HL-60/S4 treated with phorbol 12-myristate 13-acetate at 8.2 ng/mL for 4 days and 3 days (cell line): ENCODE data around the gene PLEKHH3.
"Not testable (repeated sequence)": the region's sequence is repeated elsewhere in the genome, so short reads cannot be mapped to it uniquely, and the experiment has no call there.

Experiments
- in situ Hi-C: fragments of 300-500 bp; cut with MboI; formaldehyde crosslinking; loops from 2 replicates; pipeline ENCODE4 v1.15.0; 2022; ENCODE audit warnings: low sequenced_read_pairs

Gene PLEKHH3

DNA sequence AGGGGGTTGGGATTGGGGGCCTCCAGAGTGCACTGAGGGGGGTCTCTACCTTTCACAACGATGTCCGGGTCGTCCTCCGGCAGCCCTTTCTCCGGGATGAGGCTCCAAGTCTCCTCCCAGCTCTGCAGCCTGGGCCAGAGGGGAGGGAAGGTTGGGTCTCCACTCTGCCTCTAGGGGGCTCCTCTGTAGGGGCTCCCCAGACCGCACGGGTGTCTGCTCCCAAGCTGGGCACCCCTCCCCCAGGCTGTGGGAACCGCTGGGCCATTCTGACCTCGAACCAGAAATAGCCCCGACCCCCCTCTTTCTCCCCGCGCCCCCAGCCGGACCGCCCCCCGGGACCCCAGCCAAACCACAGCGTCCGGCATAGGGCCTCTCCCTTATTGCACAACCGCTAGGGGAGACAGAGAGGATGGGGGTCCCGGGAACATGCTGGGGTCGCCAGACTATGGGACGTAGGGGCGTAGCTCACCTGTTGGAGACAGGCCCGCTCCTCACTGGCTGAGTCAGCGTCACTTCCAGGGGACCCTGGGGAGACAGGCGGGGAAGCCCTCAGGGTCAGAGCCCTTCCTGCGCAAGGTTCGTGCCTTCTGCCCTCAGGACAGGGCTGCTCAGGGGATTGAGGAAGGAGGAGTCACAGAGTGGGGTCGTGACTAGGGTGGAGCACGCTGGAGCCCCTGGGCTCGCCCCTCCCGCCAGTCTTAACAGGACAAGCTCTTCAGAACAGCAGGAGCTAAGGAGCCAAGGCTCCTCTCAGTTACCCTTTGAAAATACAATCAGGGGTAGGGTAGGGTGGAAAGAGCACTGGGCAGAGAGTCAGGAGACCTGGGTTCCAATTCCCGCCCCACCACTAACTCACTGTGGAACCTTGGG, 2.7 kb downstream of the PLEKHH3 start:
- in situ Hi-C loops = no loop called here

DNA sequence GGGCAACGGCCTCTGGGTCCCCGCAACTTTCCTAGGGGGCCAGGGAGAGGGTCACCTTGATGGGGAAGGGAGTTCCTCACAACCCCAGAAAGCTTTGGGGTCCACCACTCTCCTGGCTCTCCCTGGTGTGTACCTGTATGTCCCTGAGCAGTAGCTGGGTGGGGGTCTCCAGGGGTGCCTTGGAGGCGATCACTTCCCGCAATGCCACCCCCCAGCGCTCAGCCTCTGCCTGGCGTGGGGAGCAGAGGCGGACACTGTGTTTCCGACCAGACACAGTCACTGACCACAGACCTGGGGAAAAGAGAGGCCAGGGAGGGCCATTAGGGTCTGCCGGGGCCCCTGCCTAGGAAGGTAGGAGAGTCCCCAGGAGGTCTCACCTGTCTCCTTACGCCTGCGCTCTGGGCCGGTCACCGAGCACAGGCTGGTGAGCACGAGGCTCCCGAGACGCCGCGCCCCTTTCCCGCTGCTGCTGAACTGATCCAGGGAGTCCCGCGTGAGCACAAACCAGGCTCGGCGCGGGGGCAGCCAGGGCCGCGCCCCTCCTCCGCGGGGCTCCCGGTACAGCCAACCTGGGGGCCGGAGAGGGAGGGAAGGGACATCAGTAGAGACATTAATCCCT, 3.4 kb downstream of the PLEKHH3 start:
- in situ Hi-C loops = no loop called here

DNA sequence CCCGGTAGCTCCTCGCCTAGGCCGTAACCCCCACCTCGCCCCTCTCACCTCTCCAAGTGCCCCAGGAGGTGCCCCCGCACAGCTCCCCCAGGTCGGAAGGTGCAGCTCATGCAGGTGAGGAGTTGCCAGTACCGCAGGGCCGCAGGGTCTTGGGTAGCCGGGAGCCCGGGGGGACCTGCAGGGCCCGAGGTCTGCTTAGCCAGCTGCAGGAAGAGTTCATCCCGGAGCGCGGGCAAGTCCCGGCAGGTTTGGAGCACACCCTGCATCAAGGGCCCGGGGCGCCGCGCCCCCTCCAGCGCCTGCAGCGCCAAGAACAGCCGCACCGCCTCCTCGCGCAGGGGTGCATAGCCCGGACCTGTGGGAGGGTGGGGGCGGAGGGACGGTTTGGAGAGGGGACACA, 4.8 kb downstream of the PLEKHH3 start:
- in situ Hi-C loops = no loop called here

DNA sequence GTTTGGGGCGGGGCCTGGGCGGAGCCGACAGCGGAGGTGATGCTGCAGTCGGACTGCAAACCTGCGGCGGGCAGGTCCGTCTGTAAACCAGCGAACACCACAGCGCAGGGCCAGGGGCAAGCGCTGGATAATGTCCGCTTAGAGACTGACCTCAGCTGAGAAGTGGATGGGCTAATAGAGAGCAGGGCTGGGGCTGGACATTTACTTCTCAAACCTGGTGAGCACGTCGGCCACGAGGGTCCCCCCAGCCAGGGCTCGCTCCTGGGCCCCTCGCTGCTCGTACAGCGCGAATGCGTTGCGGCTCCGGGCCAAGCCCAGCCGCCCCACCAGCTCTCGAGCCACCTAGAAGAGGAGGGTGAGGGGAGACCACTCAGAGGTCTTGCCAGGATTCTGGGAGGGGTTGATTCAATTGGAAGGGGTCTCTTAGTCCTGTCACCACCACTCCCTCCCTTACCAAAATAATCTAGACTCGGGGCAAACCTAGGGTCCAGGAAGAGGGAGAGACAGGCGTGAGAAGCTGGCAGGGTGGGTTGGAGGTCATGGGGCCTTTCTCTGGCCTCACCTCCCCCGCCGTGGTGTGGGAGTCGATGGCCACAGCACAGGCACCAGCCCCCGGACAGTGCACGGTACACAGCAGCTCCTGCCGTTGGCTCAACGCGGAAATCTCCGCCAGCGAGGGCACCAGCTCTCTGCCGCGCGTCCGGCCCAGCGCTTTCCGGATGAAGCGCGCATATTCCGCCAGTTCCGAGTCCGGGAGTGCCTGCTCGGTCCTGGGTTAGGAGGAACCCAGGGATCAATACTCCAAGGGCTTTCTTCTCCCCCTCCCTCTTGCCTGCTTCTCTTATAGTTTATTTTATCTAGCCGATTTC, 5.8 kb downstream of the PLEKHH3 start:
- in situ Hi-C loops = no loop called here

DNA sequence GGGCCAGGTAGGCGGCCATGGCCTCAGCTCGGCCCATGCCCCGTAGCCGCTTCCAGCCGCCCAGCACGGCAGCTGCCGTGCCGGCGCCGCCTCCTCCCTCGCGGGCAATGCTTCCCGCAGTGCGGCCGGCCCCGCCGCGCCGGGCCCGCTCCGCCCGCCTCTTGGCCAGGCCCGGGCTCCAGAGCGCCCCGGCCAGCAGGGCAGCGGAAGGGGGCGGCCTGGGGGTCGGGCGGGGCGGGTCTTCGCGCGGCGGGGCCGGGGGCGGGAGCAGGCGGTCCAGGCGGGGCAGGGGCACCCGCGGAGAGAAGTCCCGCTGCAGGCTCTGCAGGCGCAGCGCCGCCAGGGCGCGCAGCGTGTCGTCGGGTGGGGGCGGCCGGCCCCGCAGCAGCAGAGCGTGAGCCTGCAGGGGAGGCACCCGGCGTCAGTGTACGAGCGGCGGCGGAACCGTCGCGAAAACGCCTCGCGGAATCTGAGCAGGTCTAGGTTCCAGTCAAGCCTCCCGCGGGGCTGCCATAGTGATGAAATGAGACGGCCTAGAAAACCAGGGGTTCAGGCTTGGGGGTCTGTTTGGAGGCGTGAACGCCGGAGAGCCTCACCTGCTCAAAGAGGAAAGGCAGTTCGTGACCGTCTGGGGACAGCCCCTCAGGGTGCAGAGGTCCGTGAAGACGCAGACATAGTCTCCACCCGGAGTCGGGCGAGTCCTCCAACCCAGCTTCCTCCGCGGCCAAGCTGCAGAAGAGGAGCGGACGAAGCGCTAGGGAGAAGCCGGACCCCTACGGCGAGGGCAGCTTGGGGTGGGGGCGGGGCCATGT, 6.6 kb downstream of the PLEKHH3 start:
- in situ Hi-C loops = no loop called here

DNA sequence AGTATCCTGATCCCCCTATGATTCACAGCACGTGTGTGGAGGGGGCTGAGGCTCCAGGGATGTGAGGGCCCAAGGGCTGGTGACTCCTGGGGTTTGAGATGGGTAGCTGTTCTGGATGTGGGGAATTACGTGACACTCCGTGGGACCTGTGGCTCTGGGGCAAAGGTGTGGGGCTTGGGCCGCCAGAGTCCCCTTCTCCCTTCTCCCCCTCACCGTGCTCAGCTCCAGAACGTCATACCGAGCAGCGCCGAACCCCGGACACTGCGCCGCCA, 7.2 kb downstream of the PLEKHH3 start:
- in situ Hi-C loops = no loop called here

DNA sequence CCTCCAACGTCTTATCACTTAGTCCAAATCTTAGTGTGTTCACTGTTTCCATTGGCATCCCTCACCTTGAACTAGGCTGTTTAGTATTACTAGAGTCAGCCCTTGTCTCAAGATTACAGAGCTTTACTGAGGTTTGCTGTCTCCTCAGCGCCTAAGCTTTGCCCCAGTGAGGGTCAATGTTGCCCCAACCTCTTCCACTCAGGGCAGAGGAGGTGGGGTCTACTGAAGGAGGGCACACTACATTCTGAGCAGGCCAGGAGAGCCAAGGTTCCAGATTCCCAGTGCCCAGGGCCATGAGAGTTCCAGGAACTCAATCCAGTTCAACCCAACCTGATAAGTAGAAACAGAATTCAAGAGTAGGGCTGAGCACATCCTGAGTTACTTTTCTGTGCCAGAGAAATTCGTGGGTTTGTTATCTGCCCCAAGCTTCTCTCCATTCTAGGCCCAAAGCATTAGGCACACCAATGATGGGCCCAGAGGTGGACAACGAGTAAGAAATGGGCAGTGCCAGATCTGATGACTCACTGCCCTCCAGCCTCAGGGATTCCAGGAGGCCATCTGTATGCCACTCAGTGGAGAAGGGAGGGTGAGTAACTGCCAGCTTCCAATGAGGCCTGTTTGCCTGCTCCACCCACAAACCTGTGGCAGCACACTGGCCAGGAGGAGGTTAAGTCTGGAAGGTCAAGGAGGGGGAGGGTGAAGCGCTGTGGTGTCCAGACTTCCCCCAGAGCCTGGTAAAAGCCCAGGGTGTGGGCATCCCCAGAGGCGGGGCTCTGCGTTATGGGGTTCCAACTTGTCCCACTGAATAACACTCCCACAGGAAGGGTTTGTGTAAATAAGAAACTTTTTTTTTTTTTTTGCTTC, 9.5 kb downstream of the PLEKHH3 start:
- in situ Hi-C loops = no loop called here

DNA sequence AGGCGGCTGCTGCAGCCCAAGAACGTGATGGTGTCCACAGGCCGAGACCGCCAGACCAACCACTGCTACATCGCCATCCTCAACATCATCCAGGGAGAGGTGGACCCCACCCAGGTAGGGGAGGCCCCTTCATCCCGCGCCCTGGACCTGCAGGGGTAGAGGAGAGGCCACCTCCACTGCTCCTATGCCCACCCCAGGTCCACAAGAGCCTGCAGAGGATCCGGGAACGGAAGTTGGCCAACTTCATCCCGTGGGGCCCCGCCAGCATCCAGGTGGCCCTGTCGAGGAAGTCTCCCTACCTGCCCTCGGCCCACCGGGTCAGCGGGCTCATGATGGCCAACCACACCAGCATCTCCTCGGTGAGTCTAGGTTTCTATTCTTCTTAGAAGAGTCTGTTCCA, 10.7 kb downstream of the PLEKHH3 start:
- in situ Hi-C loops = not testable (repeated sequence)

DNA sequence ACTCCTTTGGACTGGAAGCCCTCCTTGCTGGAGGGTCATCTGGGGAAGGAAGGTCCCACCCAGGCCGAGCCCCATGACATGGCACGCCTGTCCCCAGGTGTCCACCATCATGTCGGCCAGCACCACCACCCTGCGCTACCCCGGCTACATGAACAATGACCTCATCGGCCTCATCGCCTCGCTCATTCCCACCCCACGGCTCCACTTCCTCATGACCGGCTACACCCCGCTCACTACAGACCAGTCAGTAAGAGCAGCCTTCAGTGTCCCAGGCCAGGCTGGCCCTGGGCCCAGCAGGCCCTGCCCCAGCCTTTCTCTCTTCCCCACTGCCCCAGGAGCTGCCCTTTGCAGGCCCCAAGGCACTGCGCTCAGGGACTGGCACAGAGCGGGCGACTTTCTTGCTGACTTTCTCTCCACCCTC, 11.2 kb downstream of the PLEKHH3 start:
- in situ Hi-C loops = no loop called here

DNA sequence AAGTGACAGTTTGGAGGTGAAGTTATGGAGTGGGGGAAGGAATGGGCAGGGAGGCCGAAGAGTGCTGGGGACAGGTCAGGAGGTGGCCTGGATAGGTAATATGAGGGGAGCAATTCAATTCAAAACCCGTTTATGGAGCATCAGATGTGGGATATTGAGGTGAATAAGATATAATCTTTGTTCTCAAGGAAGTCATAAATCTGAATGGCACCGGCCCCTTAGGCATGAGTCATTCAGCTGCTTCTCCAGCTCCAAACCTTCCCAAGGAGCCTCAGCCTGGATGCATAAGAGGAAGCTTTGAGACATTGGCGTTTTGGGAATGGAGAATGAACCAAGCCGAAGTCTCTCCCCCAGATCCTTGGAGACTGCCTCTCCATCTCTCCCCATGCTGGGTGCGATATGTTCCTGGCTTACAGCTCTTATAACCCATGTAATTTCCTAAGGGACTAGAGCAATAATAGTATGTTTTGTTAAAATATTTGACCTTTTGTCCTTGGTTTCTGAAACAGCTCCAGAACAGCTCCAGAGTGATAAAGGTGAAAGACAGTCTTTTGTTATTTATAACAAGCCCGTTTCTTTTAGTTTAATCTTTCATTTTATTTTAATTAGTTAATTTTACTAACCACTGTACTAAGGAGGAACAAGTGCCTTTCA, 16.0 kb downstream of the PLEKHH3 start:
- in situ Hi-C loops = no loop called here

DNA sequence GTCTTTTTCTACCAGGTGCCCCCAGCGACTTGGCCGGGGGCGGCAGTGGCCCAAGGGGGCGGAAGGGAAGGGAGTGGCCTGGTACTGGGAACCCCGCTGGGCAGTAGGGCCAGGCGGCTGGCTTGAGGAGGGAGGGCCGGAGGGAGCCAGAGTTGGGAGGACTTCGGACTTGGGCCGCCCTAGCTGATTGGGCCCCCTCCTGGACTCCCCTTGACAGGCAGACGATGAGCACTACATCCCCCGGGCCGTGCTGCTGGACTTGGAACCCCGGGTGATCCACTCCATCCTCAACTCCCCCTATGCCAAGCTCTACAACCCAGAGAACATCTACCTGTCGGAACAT, 16.9 kb downstream of the PLEKHH3 start:
- in situ Hi-C loops = not testable (repeated sequence)

DNA sequence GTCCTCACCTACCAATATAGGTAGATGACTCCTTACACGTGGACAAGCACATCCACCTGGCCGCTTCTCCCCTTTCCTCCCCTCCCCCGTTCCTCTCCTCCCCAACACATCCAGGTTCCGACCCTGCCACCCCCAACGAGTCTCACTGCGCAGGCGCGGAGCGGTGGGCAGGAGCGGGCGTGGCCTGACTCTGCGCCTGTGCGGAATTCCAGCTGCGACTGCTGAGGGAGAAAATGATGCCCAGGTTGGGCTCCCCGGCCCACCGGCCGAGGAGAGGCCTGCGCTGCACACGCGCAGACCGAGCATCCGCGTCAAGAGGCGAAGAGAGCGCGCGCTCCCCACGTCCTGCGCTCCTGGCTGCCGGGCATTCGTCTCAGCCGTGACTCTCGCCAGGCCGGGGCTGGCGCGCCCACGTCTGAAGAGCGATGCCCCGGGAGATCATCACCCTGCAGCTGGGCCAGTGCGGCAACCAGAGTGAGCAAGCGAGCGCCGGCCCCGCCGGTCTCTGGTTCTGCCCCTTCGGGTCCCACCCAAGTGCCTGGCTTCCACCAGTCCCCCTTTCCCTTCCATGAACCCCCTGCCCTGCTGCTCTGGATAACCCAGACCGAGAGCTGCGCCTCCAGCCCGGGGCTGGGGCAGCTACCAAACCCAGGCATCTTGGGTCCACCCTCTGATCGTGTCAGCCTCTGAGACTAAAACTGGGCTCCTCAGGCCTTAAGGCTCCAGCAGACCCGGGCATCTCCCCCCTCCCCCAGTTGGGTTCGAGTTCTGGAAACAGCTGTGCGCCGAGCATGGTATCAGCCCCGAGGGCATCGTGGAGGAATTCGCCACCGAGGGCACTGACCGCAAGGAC, 17.5 kb downstream of the PLEKHH3 start, which contains the start of gene TUBG2:
TSS of gene TUBG2 (plus strand) at position 206 of the 853 bp plus-strand sequence. CDS start at position 426, 220 bp downstream.
- in situ Hi-C loops = no loop called here

DNA sequence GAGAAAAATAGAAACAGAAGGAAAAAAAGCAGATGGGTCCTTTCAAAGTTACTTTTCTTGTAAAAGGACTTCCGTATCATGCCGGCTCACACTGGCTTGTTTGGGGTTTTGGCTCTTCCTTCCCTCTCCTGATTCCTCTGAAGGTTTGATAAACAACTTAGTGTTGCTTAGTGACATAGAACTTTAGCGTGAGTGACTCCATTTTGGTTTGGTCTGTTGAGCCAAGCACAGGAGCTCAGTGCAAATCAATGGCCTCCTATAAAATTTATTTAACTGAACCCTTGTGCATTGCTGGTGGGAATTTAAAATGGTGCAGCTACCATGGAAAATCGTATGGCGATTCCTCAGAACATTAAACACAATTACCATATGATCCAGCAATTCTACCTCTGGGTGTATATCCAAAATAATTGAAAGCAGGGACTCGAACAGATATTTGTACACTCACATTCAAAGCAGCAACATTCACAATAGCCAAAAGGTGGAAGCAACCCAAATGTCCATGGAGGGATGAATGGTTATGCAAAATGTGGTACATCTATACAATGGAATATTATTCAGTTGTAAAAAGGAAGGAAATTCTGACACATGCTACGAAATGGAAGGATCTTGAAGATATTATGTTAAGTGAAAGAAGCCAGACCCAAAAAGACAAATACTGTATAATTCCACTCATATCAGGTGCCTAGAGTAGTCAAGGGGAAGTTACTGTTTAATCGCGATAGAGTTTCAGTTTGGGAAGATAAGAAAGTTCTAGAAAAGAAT, 18.8 kb downstream of the PLEKHH3 start:
- in situ Hi-C loops = no loop called here

DNA sequence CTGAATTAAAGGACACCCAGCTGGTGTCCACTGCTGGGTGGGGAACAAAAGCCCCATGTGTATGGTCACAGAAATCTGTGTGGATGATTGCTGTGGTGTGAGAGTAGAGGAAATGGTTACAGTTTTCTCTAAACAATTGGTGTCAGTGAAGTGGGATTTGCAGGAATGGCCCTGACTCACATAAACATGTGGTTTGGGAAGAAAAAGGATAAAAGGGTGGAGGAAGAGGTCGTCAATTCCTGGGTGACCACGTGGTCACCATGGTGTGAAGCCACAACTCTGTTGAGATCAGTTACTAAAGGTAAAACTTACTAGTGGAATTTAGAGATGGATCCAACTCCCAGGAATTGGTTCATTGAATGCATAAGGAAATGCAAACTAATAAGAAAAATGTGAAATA, 21.3 kb downstream of the PLEKHH3 start:
- in situ Hi-C loops = no loop called here

DNA sequence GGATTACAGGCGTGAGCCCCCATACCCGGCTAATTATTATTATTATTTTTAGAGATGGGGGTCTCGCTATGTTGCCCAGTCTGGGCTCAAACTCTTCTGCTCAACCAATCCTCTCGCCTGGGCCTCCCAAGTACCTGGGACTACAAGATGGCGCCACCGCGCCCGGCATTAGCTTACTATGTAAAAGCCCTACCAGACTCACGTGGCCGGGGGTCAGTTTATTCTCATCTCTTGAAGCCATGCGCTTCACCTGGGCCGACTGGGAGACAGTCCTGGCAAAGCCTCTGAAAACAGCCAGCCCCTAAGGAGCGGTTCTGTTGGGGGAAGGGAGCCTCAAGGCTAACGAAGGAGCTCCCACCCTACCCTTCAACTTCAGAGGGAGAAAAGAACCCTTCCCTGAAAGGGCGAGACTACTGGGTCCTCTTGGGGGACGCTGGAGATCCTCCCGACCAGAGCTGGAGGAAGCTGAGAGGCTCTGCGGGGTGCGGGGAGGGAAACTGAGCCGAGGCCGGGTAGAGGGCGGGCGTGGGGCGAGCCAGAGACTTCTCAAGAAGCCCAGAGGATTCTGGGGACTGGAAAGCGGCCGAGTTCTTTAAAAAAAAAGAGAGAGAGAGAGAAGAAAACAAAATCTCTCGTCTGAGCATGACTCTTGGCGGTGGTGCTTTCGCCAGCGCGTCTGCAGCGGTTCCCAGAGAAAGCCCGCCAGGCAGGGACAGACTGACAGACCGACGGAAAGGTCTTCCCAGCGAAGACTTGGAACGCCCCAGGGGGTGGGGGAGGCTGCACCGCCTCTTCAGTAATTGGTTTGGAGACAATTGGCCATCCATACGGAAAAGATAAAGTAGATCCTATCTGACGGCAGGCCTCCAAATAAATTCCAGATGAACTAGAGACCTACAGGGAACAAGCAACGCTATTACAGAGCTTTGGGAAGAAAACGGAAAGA, 23.3 kb downstream of the PLEKHH3 start:
- in situ Hi-C loops = no loop called here

DNA sequence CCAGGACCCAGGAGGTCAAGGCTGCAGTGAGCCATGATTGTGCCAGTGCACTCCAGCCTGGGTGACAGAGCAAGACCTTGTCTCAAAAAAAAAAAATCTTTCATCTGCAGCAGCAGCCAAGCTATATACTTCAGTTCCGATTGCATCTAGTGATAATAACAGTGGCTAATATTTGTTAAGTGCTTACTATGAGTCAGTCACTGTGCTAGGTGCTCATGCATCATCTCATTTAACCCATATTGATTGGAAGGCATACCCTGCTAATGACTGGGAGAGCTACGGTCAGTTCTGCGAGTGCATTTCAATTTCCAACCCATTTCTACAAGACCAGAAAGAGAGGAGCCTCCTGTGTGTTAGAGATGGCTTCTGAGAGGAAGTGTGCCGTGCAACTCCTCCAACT, 25.4 kb downstream of the PLEKHH3 start:
- in situ Hi-C loops = no loop called here

DNA sequence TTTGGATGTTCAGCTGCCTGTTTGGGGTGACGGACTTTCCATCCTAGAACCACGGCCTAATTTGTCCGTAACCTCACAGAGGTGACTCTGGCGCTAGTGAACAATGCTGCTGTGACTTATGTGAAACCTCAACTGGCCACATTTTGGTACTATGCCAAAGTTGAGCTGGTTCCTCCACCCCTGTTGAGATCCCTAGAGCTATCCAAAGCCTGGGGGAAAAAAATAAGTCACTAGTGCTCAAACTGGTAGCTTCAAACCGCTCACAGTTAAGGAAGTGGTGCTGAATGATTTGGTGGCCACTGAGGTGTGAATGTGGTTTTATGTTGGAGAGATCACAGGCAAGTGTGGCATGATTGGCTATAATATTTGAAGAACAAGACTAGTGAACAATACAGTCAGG, 29.0 kb downstream of the PLEKHH3 start:
- in situ Hi-C loops = no loop called here
